Mucosa of rectum (tissue), 2 donors: ENCODE results near the gene TBC1D22A.

Experiments used
- H3K27ac ChIP-seq, 2 donors: one replicate each; pipeline ENCODE4 v1.7.0; 2013; ENCODE audit warnings: inconsistent platforms in 2 of 2, low read depth in 2 of 2, low read length in 2 of 2
- H3K27me3 ChIP-seq, 2 donors: one replicate each; pipeline ENCODE4 v1.7.0; 2013; ENCODE audit warnings: low read length in 2 of 2; ENCODE audit not compliant: control insufficient read depth in 2 of 2, insufficient read depth in 2 of 2
- H3K36me3 ChIP-seq, 2 donors: one replicate each; pipeline ENCODE4 v1.7.0; 2013; ENCODE audit warnings: low read length in 2 of 2; ENCODE audit not compliant: control insufficient read depth in 2 of 2, insufficient read depth in 2 of 2
- H3K4me1 ChIP-seq, 2 donors: one replicate each; pipeline ENCODE4 v1.7.0; 2013; ENCODE audit warnings: low read length in 2 of 2, mild to moderate bottlenecking in 1 of 2; ENCODE audit not compliant: control insufficient read depth in 2 of 2, insufficient read depth in 2 of 2
- H3K4me3 ChIP-seq, 2 donors: one replicate each; pipeline ENCODE4 v1.7.0; 2013; ENCODE audit warnings: low read length in 2 of 2
- H3K9ac ChIP-seq, 2 donors: one replicate each; pipeline ENCODE4 v1.7.0; 2013; ENCODE audit warnings: low read length in 2 of 2, low read depth in 1 of 2, mild to moderate bottlenecking in 1 of 2
- H3K9me3 ChIP-seq, 2 donors: one replicate each; pipeline ENCODE4 v1.7.0; 2013; ENCODE audit warnings: low read length in 2 of 2; ENCODE audit not compliant: control insufficient read depth in 2 of 2
- donor health status: healthy.
- donor health status: Normal muscosa, but diverticular disease.

TBC1D22A gene

DNA sequence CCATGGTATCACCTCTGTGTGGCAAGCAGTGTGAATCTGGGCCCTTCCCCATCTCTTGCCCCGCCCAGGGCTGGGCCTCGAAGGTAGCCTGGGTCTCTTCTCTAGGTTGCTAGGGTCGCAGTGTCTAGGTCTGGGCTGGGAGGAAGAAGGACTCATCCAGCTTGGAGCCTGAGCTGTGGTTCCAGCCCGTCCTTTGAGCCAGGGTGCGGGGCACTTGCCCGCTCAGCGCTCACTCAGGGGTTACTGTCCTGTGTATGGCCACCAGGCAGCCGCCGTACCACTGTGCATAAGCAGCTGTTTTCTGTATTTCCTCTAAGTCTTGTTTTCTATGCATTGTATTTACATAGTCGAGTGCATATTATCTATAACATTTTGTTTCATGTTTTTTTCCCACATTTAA is 160.9 kb downstream of the TBC1D22A start:
- Histone ChIP-seq H3K27ac (no peak overlapping the region), H3K36me3 (peaks cover 6 to 14% of the 10 kb centered on the region in 2 donors), H3K9ac (no peak overlapping the region), H3K27me3 (no peaks in the 10 kb centered on the region), H3K4me1 (no peaks in the 10 kb centered on the region), H3K4me3 (no peak overlapping the region), H3K9me3 (no peaks in the 10 kb centered on the region)

DNA sequence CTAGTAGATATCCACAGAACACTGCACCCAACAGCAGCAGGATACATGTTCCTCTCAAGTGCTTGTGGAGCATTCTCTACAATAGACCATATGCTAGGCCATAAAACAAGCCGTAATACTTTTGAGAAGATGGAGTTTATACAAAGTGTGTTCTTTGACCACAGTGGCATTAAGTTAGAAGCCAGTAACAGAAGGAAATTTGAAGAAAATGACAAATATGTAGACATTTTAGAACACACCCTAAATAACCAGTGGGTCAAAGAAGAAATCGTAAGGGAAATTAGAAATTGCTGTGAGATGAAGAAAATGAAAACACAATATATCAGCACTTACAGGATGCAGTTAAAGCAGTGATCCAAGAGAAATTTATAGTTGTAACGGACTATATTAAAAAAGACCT is 163.4 kb downstream of the TBC1D22A start:
- H3K4me1 ChIP-seq = no peaks in the 10 kb centered on the region
- peaks cover 6 to 7% of the 10 kb centered on the region in 2 donors for H3K36me3 ChIP-seq
- H3K9me3 ChIP-seq = no peaks in the 10 kb centered on the region
- H3K27ac ChIP-seq = no peak overlapping the region
- H3K9ac ChIP-seq = no peak overlapping the region
- H3K4me3 ChIP-seq = no peak overlapping the region
- H3K27me3 ChIP-seq = no peaks in the 10 kb centered on the region

DNA sequence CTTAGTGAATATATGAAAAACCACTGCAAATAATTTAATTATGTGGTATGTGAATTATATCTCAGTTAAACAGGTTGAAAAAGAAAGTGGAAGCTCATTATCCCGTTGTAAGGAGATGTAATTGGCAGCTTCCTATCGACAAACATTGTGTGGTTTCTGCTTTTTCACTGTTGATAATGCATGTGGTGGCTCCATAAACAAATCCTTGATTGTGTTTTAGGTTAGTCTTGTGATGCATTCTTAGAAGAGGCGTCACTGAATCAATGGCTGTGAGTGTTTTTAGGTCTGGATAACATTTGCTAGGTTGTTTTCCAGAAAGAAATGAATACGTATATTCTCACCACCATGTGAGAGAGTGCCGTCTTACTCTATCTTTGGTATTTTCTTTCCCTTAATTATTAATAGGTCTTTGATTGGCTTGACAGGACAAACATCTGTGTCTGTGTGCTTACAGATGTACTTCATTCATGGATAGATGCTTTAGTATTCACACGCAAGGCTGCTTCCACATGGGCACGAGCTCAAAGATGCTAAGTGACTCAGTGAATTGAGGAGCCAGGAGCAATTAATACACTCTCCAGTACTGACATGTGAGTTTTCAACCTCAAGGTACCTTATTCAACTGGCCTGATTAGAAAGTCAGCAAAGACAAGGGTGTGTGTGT is 166.7 kb downstream of the TBC1D22A start:
- peaks cover under 1% of the 10 kb centered on the region in 2 donors for H3K4me1 ChIP-seq
- no peak overlapping the region for H3K27ac ChIP-seq
- no peak overlapping the region for H3K9ac ChIP-seq
- H3K27me3 ChIP-seq = no peaks in the 10 kb centered on the region
- H3K9me3 ChIP-seq = no peaks in the 10 kb centered on the region
- H3K4me3 ChIP-seq = no peak overlapping the region
- H3K36me3 ChIP-seq = peaks cover 0 to 7% of the 10 kb centered on the region in 2 donors

DNA sequence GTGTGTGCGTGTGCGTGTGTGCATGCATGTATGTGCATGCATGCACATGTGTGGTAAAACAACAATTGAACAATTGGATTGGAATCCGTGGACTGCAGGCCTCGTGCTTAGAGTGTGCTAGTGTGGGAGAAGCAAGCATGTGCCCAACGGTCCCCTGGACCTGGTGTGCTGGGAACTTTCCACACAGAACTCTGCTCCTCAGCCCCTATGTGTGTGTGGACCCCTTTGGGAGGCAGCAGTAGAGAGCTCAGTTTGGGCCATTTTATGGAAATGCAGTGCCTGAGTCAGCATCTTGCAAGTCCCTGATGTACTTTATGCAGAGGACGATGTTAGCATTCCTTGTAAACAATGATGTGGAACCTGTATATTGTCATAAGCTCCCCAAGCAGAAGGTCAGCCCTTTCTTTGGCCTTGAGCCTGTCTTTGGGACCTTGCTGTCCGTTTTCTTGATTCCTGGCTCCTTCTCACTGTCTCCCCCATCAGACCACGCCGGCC is 167.3 kb downstream of the TBC1D22A start:
- no peak overlapping the region for H3K27ac ChIP-seq
- no peak overlapping the region for H3K9ac ChIP-seq
- no peak overlapping the region for H3K4me3 ChIP-seq
- peaks cover 0 to 7% of the 10 kb centered on the region in 2 donors for H3K36me3 ChIP-seq
- H3K4me1 ChIP-seq = peaks cover 5 to 6% of the 10 kb centered on the region in 2 donors
- H3K9me3 ChIP-seq = no peaks in the 10 kb centered on the region
- no peaks in the 10 kb centered on the region for H3K27me3 ChIP-seq

DNA sequence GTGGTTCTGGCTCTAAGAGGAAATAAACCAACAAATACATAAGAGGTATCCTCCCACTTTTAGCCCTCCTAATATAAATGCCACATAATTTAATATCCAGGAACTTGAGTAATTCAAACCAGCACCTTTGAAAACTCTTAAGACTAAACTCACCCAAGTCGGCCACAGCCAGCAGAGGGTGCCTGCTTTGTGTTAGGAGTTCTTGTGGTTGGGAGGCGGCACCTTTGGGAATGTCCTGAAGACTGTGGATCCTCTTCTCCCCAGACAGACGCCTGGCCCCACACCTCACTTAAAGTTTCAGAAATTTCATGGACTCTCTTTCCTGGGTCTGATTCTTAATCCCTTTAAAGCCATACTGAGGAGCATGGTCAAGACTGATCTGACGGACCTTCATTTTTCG is 169.0 kb downstream of the TBC1D22A start:
- Histone ChIP-seq H3K4me3 (no peak overlapping the region), H3K27ac (no peak overlapping the region), H3K9ac (no peak overlapping the region), H3K9me3 (no peaks in the 10 kb centered on the region), H3K27me3 (no peaks in the 10 kb centered on the region), H3K4me1 (peaks cover 13 to 15% of the 10 kb centered on the region in 2 donors), H3K36me3 (peaks cover 0 to 7% of the 10 kb centered on the region in 2 donors)

DNA sequence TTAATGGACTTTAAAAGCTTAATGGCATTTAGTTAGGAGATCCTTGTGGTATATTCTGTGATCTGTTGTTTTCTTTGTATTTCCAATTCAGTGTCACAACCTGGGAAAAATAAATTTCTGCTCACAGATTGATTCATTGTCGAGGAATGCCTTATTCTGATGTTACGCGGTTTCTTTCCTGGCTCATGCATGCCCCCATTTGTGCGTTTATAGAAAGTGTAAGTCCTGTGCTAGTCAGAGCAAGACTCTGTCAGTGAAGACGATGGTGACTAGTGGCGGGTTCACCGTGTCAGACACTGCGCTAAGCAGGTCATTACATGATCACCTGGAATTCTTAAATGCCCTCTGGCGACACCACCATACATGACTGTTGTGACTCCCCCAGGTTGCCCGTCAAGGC is 169.4 kb downstream of the TBC1D22A start:
- H3K36me3 ChIP-seq = peaks cover 0 to 7% of the 10 kb centered on the region in 2 donors
- H3K9ac ChIP-seq = no peak overlapping the region
- no peaks in the 10 kb centered on the region for H3K27me3 ChIP-seq
- H3K9me3 ChIP-seq = no peaks in the 10 kb centered on the region
- H3K4me3 ChIP-seq = no peak overlapping the region
- peaks cover 13 to 15% of the 10 kb centered on the region in 2 donors for H3K4me1 ChIP-seq
- no peak overlapping the region for H3K27ac ChIP-seq

DNA sequence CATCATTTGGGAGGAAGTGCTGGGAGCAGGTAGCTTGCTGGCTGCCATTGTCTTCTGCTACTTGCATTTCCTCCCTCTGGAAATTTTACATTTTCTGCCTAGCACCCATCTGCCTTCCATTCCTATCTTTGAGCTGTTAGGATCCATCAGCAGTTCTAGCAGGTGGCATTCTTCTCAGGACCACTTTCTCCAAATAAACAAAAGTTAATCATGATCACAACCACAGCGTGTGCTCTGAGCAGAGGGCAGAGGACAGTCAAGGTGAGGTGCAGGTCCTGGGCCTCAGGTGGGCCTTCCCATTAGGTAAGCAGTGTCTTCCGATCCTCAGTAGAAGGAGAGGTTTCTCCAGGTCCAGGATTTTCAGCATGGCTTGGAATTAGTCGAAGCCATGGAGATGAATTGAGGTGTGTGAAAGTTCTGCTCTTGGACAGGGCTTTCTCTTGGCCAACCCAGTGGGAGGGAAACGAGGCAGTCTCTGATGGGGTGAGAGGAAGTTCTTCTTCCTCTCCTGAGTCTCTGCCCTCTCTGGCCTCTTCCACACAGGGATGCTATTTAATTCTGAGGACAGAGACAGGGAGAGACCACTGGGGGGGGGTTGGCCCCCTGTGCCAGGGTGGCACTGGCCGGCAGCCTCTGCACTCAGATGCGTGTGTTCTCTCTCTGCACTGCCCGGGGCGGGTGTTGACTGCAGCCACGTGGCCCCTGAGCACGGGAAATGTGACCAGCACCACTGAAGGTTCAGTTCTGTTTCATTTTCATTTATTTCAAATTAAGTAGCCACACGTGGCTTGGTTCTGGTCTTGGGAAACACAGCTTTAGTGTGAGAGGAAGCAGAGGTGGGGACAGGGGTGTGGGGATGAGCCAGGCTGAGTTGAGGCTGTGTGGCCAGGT is 170.8 kb downstream of the TBC1D22A start:
- Histone ChIP-seq H3K27ac (no peak overlapping the region), H3K9ac (no peak overlapping the region), H3K4me3 (no peak overlapping the region), H3K9me3 (no peaks in the 10 kb centered on the region), H3K4me1 (peaks cover 13 to 15% of the 10 kb centered on the region in 2 donors), H3K27me3 (no peaks in the 10 kb centered on the region), H3K36me3 (peaks cover 0 to 7% of the 10 kb centered on the region in 2 donors)

DNA sequence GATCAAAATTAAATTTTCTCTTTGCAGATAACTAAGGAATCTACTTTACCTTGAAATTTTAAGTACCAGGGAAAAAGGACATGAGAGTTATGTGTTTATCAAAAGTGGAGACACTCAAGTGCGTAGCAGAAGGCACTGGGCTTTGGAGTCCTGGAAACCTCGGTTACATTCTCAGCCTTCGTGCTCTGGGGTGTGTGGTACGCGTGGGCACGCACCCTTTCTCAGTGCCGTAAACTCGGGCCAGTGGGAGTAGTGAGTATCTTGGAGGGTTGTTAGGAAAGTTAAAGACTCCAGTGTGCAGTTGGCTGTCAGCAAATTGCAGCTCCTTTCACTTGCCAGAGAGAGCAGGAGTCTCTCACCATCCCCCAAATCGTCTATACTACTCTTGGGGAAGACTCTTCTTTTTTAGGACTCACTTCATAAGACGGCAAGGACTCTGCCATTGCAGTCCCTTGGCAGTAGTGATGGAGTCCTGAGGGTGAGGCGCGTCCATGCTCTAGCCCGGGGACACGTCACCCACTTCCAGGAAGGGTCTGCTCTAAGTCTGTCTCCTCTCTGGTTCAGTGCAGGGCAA is 171.8 kb downstream of the TBC1D22A start:
- peaks cover 0 to 7% of the 10 kb centered on the region in 2 donors for H3K36me3 ChIP-seq
- no peak overlapping the region for H3K9ac ChIP-seq
- peaks cover 13 to 15% of the 10 kb centered on the region in 2 donors for H3K4me1 ChIP-seq
- H3K4me3 ChIP-seq = no peak overlapping the region
- no peaks in the 10 kb centered on the region for H3K9me3 ChIP-seq
- H3K27ac ChIP-seq = peak overlapping the region; percentile 72 to 83
- no peaks in the 10 kb centered on the region for H3K27me3 ChIP-seq

DNA sequence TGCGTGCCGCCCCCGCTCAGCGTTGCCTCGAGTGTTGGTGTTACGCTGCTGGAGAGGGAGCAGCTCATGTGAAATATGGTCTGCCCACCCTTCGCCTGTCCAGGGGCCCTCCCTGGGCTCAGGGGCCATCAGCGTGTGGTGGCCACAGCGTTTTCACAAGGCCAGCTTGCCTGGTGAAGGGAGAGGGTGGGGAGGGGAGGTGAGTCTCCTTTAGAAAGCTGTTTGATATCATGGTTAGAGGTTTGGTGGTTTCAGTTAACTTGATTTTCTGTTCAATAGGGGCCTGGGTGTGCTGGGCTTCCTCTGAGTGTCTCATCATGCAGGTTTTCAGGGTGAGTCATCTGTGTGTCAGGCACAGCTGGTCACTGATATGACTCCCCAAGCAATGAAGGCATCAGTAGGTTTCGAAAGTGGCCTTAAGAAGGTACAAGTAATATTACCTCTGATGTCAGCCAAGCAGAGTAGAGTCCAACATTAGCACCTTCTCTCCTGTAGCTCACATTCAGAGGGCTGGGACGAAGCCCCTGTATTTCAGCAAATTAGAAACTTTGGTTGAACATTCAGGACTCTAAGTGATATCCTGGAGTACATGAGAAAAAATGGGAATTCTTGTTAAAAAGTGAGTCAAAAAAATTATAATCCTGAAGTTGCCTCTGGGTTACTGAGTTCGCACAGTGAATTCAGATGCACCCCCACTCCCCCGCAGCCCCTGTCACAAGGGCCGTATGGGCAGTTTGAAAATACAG is 172.5 kb downstream of the TBC1D22A start:
- Histone ChIP-seq H3K9ac (no peak overlapping the region), H3K36me3 (peaks cover 0 to 2% of the 10 kb centered on the region in 2 donors), H3K4me1 (peaks cover 13 to 15% of the 10 kb centered on the region in 2 donors), H3K4me3 (no peak overlapping the region), H3K27ac (peak overlapping the region; percentile 72 to 83), H3K27me3 (no peaks in the 10 kb centered on the region), H3K9me3 (no peaks in the 10 kb centered on the region)
